Right lung (tissue), 5 donors: ENCODE data around the gene MYRIP. TPM values are rescaled to one million over a fixed set of nuclear protein-coding genes. Genes with fewer than 3 reads are reported as not detected.
"Not testable (repeated sequence)": the region's sequence is repeated elsewhere in the genome, so short reads cannot be mapped to it uniquely, and the experiment has no call there.

ENCODE experiments used
- DNase-seq, 2 donors: peaks; one replicate each; pipeline ENCODE4 v3.0.0-alpha.2; 2013
- polyA plus RNA-seq, 5 donors: library from polyadenylated mRNA; unstranded; fragments of 120-200 nt; gene quantifications; one replicate each; pipeline versions ENCODE4 v1.2.1 to v1.2.3, GENCODE V29; 2013; ENCODE audit warnings: inconsistent platforms in 1 of 5, low replicate concordance in 1 of 5; ENCODE audit not compliant: insufficient read length in 5 of 5, insufficient read depth in 1 of 5

Gene MYRIP
- polyA plus RNA-seq, 5 donors = 0.26 to 0.66 (median 0.33) TPM

DNA sequence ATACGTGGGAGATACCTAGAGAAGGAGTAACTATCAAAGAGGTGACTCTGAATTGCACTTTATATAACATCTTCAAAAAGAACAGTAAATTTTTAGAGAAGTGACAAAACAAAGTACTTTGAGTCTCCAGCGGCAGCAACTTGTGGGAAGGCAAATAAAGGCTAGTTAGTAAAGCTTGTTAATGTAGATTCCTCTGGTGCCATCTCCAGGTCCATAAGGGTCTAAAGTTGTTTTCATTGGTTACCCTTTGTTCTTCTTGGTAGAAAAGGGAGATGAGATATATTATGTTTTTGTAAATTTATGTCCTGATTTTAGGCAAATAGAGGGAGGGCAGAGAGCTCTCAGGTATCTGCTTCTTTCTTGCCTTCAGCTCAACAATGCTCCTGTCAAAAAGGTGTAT is 161.6 kb downstream of the MYRIP start:
- no peak for DNase-seq

- no peak for DNase-seq
Measured at GRCh38 chr3:39971559-39972031, 162.2 kb downstream of the MYRIP start.

GRCh38 chr3:39972508-39972907 is 163.1 kb downstream of the MYRIP start:
- no peak for DNase-seq

DNA sequence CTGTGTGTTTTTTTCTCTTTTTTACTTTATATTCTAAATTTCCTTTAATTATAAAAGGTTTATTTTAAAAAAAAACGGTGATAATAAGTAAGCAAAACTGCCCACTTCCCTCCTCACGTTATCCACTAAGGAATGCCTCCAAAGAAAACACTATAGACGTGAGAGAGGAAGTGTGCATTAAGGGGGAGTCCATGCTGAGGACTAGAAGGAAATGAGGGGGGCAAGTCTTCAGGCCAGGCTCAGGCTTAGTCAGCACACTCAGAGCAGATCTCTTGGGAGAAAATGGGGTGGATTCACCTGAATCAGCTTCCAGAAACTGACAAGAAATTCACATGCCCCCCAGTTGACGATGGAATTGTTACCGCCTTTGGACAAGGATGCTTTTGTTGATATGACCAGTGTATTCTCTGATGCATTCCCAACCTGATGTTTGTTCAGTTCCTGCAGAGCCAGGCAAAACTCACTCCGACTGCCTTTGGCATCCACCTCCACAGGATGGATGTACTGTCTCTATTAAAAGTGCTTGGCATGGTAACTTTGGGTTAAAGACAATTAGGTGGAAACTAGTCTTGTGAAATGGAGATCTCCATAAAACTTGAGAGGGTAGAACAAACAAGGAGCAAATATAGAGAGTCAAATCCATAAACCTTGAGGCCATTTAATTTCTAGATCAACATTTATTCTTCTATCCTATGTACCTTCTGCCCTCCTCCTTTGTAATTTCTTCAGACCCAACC is 167.8 kb downstream of the MYRIP start:
- no peak for DNase-seq

- no peak for DNase-seq
Measured at GRCh38 chr3:39978308-39978707, 168.9 kb downstream of the MYRIP start.

- DNase-seq = no peak
Measured at GRCh38 chr3:39980058-39980457, 170.6 kb downstream of the MYRIP start.

- DNase-seq = no peak
Measured at GRCh38 chr3:39980781-39981180, 171.4 kb downstream of the MYRIP start.

DNA sequence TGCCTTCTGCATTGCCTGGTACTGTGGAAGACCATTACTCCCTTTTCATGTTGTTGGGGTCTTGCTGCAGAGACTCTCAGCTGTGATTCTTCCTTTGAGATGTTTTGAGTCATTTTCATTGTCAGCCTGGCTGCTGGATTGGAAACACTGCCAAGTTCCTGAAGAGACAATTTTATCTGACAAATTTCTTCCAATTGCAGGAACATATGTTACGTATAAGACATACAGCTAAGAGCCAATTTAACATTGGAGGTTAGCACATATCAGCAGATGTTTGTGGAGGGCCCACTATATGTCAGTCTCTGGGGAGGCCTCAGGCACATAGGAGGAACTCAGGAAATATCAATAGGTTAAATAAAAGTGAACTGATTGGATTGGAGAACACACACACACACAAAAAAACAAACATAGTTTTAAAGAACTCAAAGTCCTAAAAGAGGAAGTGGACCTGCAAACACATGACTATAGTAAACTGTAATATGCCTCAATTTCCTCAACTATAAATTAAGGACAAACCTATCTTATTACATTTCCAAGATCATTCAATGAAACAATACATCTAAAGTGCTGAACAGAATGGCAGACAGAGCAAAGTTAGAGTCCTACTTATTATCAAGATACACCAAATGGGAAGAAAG is 172.3 kb downstream of the MYRIP start:
- no peak for DNase-seq

DNA sequence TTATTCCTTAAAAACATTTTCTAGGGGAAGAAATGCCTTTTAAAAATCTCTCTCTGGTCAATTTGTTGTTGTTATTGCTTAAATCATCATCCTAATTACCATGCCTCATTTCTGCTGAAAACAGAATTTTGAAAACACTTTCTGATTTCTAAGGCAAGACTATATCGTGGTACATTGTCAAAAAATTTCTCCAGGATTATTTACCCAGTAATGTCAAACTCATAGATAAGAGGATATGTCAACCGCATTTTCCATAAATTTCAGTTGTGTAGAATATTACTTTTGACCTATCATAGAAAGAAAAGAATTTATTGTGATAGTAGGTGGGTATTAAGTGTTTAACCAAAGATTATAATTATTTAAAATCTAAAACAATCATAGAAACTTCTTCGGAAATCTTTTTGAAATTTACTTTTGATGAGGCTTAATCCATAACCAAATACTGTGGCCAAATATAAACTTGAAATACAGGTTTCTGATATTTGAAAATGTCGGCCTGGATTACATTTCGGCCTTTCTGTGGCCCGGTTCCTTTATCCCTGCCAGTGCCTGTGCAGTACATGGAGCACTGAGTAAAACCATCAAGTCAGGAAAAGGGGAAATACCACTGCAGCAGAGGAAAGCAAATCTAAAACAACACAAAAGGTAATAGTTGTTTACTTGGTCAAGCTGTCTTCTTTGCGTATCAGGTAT is 173.4 kb downstream of the MYRIP start:
- DNase-seq = no peak

- DNase-seq = no peak
Measured at GRCh38 chr3:39989746-39990145, 180.3 kb downstream of the MYRIP start.

DNA sequence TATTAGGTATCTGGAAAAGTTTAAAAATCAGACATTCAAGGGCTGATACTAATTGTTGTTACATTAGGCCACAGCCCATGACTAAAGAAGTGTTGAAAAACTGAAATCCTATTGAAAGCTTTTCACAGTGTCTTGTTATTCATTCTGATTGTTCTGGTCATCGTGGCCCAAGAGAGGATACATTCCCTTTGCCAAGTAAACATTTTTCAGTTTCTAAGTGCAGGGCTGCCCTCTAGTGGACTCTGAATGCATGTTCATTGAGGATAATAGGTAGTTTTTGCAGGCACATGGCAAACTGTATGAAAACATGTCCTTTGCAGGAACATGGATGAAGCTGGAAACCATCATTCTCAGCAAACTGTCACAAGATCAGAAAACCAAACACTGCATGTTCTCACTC is 181.1 kb downstream of the MYRIP start:
- no peak for DNase-seq

- DNase-seq = no peak
Measured at GRCh38 chr3:40008796-40009195, 199.4 kb downstream of the MYRIP start.

- DNase-seq = no peak
Measured at GRCh38 chr3:40009991-40010390, 200.6 kb downstream of the MYRIP start.

GRCh38 chr3:40012381-40012780 is 203.0 kb downstream of the MYRIP start:
- DNase-seq = no peak

DNA sequence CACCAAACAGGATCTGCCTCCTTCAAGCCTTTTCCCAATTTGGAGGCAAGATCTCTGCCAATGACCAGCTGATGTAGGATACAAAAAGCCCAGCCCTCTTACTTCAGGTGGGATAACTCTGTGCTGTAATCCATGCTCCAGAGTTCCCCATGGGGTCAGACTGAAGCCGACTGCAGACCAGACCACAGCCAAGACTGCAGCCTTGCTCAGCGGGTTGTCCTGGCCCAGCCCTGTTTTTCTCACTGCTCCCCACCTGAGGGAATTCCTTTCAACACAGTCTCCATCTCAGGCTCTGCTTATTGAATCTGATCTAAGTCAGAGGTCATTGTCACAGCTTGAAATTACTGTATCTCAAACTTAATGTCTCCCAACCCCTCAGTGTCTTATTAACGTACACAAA is 207.0 kb downstream of the MYRIP start:
- no peak for DNase-seq

DNA sequence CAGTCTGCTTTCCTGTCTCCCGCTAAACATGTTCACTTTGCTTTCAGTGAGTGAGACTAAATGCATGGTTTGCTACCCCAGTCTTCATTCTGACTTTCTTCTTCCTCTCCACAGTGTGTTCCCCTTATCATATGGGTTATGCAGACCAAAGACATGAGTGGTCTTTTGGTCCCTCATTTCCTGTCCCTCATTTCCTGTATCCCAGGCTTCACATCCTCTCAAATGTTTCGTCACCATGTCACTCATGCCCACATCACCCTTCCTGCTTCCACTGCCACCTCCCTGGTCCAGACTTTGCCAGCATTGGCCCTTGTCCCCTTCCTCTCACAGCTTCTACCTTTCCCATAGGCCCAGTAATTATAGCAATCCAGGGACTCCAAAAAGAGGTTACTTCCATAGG is 209.0 kb downstream of the MYRIP start:
- no peak for DNase-seq

- no peak for DNase-seq
Measured at GRCh38 chr3:40019376-40019775, 210.0 kb downstream of the MYRIP start.

- no peak for DNase-seq
Measured at GRCh38 chr3:40020689-40021088, 211.3 kb downstream of the MYRIP start.

DNA sequence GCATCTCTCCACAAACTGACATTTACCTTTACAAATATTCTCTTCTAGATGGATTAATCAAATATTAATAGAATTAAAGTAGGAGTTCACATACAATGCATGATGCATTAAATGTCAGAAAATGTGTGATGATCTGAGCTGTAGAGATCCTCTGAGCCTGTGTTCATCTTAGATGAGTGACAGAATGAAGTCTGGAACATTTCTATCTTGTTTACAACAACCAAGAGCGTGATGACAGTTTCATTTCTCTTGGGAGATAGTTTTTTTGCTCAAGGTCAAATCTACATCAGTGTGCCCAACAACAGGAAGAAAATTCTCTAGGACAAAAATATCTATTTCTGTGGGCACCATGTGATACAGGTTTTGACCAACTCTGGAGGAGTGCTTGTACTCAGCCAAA is 211.9 kb downstream of the MYRIP start:
- no peak for DNase-seq

DNA sequence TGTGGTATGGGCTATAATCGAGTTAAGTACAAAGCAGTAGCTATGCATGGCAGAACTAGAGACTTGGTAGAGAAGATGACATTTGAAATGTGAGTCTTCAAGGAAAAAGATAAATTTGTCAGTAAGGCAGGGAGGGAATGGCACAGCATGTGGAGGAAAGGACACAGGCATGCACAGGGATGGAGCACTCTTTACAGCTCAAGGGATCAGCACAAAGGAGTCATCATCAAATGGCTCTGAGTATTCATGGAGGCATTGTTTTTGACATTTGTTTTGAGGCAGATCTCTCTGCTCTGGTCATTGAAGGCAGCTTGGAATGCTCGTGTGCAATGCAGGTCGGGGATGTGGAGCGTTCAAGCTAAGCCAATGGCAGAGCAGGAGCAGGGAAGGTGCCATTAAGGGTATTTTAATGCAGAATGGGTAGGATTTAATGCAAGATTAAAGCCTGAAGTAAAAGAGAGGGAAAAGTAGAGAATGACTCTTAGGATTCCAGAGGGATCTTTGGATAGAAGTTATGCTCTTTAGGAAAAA is 213.0 kb downstream of the MYRIP start:
- no peak for DNase-seq

DNA sequence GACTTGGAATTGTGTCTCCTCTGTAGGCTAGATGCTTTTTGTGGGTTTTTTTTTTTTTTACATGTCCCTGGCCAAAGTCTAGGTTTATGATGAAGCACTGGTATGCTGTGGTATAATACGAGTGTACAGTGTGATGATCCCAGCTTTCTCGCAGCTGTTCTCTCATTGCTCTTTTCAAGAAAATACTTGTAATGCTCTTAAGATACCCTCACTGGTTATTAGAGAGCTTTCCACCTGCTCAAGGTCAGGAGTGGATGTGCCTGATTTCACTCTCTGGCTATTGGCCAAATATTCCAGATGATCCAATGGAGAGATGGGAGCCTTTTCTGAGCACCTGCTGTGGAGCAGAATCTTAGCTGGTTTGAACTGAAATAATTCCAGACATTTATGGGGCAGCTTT is 215.1 kb downstream of the MYRIP start:
- DNase-seq = no peak

DNA sequence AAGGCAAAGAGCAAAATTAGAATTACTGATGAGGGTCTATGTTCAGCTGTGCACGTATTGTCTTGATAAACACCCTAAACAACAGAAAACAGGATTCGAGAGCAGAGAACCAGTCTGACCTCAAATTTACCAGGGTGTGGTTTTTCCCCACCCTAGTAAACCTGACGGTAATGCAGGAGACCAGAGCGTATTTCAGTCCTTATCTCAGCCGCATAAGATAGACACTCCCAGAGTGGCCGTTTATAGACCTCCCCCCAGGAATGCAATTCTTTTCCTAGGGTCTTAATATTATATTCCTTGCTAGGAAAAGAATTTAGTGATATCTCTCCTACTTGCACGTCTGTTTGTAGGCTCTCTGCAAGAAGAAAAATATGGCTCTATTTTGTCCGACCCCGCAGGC is 216.5 kb downstream of the MYRIP start:
- not testable (repeated sequence) for DNase-seq

DNA sequence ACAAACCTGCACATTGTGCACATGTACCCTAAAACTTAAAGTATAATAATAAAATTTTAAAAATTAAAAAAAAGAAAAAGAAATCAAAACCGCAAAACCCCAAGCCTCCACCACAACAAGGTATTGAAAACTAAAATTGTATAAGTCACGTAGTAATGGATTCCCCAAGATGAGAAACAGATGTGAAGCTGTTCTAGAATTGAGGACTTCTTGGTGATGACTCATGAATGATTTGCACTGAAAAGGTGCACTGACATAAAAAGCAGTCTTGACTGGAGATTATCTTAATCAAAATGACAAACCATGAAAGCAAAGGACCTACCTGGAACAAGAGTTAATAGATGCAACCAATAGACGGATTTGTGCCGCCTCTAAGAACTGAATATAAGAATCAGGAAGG is 225.8 kb downstream of the MYRIP start:
- DNase-seq = no peak
